Neuron (in vitro differentiated cells): ENCODE measurements around the gene TPBGL.
"Not testable (repeated sequence)": the region's sequence is repeated elsewhere in the genome, so short reads cannot be mapped to it uniquely, and the experiment has no call there.

Experiments used
- H2AFZ ChIP-seq: one replicate; pipeline ENCODE4 v1.6.1; 2013; ENCODE audit warnings: low read depth, mild to moderate bottlenecking, inconsistent platforms, low read length, moderate library complexity
- H3K27me3 ChIP-seq: one replicate; pipeline ENCODE4 v1.6.1; 2013; ENCODE audit warnings: low read length; ENCODE audit not compliant: insufficient read depth
- H3K36me3 ChIP-seq: one replicate; pipeline ENCODE4 v1.6.1; 2013; ENCODE audit warnings: low read length; ENCODE audit not compliant: insufficient read depth
- H3K4me1 ChIP-seq: one replicate; pipeline ENCODE4 v1.6.1; 2013; ENCODE audit warnings: low read length; ENCODE audit not compliant: insufficient read depth
- H3K4me3 ChIP-seq: 2 replicates; pipeline ENCODE4 v1.5.1; 2013; ENCODE audit warnings: mild to moderate bottlenecking, low read length, moderate library complexity
- H3K9me3 ChIP-seq: one replicate; pipeline ENCODE4 v1.6.1; 2013; ENCODE audit warnings: low read length

The TPBGL gene

GRCh38 chr11:75274716-75275115 is 34.1 kb downstream of the TPBGL start:
- not testable (repeated sequence) for H3K27me3 ChIP-seq, H3K36me3 ChIP-seq, H2AFZ ChIP-seq, H3K9me3 ChIP-seq, H3K4me1 ChIP-seq, H3K4me3 ChIP-seq

DNA sequence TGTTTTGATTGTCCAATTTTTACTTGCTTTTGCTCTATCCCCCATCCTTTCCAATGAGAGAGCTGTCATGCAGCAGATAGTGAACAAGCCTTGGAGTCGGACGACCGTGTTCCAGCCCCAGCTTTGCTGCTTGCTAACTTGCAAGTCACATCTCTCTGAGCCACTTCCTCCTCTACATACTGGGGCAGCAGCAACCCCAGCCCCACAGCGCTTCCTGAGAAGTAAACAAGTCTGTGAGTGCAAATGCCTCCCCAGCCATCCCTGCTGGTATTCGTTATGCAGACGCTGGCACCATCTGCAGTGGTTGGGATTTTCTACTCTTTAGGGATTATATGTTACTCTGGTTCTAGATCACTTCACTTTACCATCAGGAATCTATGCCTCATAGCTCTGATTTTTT is 35.0 kb downstream of the TPBGL start:
- H3K27me3 ChIP-seq = no peaks in the 10 kb centered on the region
- no peaks in the 10 kb centered on the region for H3K36me3 ChIP-seq
- H3K9me3 ChIP-seq = no peaks in the 10 kb centered on the region
- no peak overlapping the region for H2AFZ ChIP-seq
- H3K4me3 ChIP-seq = no peak overlapping the region
- H3K4me1 ChIP-seq = no peaks in the 10 kb centered on the region

DNA sequence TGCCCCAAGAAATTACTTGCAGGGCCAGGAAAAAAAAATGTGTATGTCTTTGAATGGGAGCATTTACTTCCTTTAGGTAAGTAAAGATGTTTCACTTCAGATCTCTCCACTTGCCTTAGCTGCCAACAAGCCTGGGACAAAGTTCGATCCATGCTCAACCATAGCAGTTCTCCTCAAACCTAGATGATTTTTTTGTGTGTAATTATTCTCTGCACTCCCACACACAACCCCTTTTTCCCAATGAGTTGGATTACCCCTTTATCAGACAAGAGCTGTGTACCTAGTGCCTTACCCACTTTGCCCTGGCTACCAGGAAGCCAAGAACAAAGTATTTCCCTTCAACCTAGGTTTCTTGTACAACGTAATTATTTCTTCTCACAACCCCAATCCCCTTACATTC is 35.6 kb downstream of the TPBGL start:
- Histone ChIP-seq H3K9me3 (no peaks in the 10 kb centered on the region), H3K27me3 (no peaks in the 10 kb centered on the region), H3K4me1 (no peaks in the 10 kb centered on the region), H3K36me3 (no peaks in the 10 kb centered on the region), H3K4me3 (no peak overlapping the region), H2AFZ (no peak overlapping the region)

DNA sequence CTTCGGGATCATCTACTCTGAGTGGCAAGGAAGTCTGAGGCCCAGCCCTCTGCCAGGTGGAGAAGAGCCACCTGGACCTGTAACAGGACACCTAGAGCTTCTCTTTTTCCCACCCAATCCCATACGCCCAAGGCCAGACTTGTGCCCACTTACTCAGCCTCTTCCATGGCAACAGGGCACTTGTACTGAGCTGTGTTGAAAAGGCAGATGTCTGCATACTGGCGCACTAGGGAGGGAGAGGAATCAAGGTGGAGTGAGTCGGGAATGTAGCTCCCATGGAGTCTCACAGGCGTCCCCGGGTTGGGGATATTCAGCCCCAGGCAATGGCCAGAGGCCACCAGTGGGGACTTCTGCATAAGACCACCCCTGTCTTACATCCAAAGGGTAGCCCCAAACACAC is 36.1 kb downstream of the TPBGL start:
- Histone ChIP-seq H3K27me3 (no peaks in the 10 kb centered on the region), H2AFZ (no peak overlapping the region), H3K9me3 (no peaks in the 10 kb centered on the region), H3K36me3 (no peaks in the 10 kb centered on the region), H3K4me1 (no peaks in the 10 kb centered on the region), H3K4me3 (no peak overlapping the region)

GRCh38 chr11:75277211-75277805 is 36.7 kb downstream of the TPBGL start:
- H2AFZ ChIP-seq = no peak overlapping the region

DNA sequence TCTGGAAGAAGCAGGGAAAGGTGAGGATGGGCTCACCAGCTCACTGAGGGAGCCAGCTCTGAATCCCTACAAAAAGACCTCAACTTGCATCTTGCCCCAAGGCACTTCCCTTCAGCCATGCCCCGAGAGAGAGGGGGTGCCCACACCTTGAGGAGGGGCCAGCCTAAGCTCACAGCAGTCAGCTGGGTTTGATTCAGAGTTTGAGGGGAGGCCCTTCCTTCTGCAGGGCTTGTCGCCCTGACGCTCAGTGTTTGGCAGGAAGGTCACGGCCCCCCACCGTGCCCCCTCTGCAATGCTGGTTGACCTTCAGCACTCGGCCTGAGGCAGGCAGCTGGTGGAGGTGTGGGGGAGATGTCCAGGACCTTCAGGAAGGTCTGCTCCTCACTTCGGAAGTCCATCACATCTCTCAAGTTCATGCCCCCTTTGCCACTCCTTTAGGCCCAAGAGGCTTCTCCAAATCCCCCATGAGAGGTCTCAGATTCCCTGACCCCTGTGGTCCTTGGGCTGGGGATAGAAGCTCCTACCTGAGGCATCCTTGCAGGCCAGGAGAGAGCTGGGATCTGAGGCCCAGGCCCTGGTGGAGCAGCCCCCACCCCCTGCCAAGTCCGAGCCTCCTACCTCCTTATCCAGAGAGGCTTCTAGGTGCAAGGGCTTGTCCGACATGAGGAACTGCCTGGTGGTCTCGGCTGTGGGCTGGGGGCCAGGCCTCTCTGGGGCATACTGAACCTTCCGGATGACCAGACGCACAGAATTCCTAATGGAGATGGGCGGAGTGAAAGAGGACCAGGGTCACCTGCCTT is 37.6 kb downstream of the TPBGL start:
- Histone ChIP-seq H2AFZ (no peak overlapping the region), H3K9me3 (no peaks in the 10 kb centered on the region), H3K36me3 (no peaks in the 10 kb centered on the region), H3K4me1 (no peaks in the 10 kb centered on the region), H3K4me3 (no peak overlapping the region), H3K27me3 (no peaks in the 10 kb centered on the region)

More at GRCh38 chr11:75277211-75277805, 36.7 kb downstream of the TPBGL start:
- Histone ChIP-seq H3K36me3 (no peaks in the 10 kb centered on the region), H3K4me3 (no peak overlapping the region), H3K27me3 (no peaks in the 10 kb centered on the region), H3K4me1 (no peaks in the 10 kb centered on the region), H3K9me3 (no peaks in the 10 kb centered on the region)

GRCh38 chr11:75279273-75279672 is 38.7 kb downstream of the TPBGL start:
- Histone ChIP-seq H2AFZ (no peak overlapping the region), H3K4me1 (no peaks in the 10 kb centered on the region), H3K9me3 (no peaks in the 10 kb centered on the region), H3K27me3 (no peaks in the 10 kb centered on the region), H3K36me3 (no peaks in the 10 kb centered on the region), H3K4me3 (no peak overlapping the region)

DNA sequence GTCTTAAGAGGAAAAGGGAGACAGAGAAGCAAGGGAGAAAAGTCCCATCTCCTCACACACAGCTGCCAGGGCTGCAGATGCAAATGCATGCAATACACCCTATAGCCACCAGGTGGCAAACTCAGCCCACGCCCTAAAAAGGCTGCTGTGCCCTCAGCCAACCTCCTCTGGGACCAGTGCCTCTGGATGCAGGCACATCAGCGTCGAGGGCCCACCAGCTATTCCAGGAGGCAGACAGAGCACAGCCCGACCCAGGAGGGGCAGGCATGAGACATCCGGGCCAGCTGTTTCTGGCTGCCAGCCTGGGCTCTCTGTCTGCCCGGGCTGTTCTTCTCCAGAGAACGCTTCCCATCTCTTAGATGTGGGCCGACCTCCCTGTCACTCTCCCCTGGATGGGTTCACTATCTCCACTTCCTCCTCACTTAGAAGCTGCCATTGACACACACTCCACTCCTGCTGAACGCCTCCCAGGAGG is 39.7 kb downstream of the TPBGL start:
- peaks cover 4% of the 10 kb centered on the region for H3K4me1 ChIP-seq
- no peaks in the 10 kb centered on the region for H3K36me3 ChIP-seq
- H3K27me3 ChIP-seq = no peaks in the 10 kb centered on the region
- H2AFZ ChIP-seq = no peak overlapping the region
- H3K9me3 ChIP-seq = no peaks in the 10 kb centered on the region
- H3K4me3 ChIP-seq = no peak overlapping the region

- no peaks in the 10 kb centered on the region for H3K9me3 ChIP-seq
- H2AFZ ChIP-seq = no peak overlapping the region
- H3K36me3 ChIP-seq = no peaks in the 10 kb centered on the region
- H3K4me1 ChIP-seq = peaks cover 7% of the 10 kb centered on the region
- H3K27me3 ChIP-seq = no peaks in the 10 kb centered on the region
- no peak overlapping the region for H3K4me3 ChIP-seq
These were observed 40.3 kb downstream of the TPBGL start for GRCh38 chr11:75280770-75281468.

GRCh38 chr11:75281469-75282095 is 41.0 kb downstream of the TPBGL start:
- Histone ChIP-seq H3K4me1 (peaks cover 7% of the 10 kb centered on the region), H3K9me3 (no peaks in the 10 kb centered on the region), H3K36me3 (no peaks in the 10 kb centered on the region), H3K27me3 (no peaks in the 10 kb centered on the region), H2AFZ (no peak overlapping the region), H3K4me3 (no peak overlapping the region)

GRCh38 chr11:75283391-75283931 is 42.9 kb downstream of the TPBGL start:
- no peaks in the 10 kb centered on the region for H3K27me3 ChIP-seq
- H3K9me3 ChIP-seq = no peaks in the 10 kb centered on the region
- H3K4me3 ChIP-seq = no peak overlapping the region
- no peak overlapping the region for H2AFZ ChIP-seq
- H3K4me1 ChIP-seq = peaks cover 7% of the 10 kb centered on the region
- H3K36me3 ChIP-seq = no peaks in the 10 kb centered on the region

- Histone ChIP-seq H2AFZ (no peak overlapping the region), H3K4me1 (peaks cover 7% of the 10 kb centered on the region), H3K36me3 (no peaks in the 10 kb centered on the region), H3K4me3 (no peak overlapping the region), H3K9me3 (no peaks in the 10 kb centered on the region), H3K27me3 (no peaks in the 10 kb centered on the region)
These were observed 45.3 kb downstream of the TPBGL start for GRCh38 chr11:75285776-75286360.
